Thyroid gland (tissue), 4 donors: ENCODE data around the gene TMEM272.

ENCODE experiments used
- CTCF ChIP-seq, 6 experiments: fragments of 200-600 bp in 3 of 6; fragments of 450-650 bp in 3 of 6; sonication (generic) in 3 of 6; IDR thresholded peaks; one replicate each; pipeline ENCODE4 v1.5.1; 2016 to 2019; ENCODE audit warnings: antibody characterized with exemption in 6 of 6, mild to moderate bottlenecking in 2 of 6, inconsistent platforms in 1 of 6, moderate library complexity in 1 of 6
- POLR2A ChIP-seq, 2 donors: fragments of 450-650 bp; IDR thresholded peaks; one replicate each; pipeline ENCODE4 v1.6.1; 2017; ENCODE audit warnings: antibody characterized with exemption in 2 of 2, mild to moderate bottlenecking in 2 of 2, moderate library complexity in 1 of 2

- TF ChIP-seq CTCF (IDR thresholded peaks at IDR 0.05), result no peak
- no peak for TF ChIP-seq POLR2A (IDR thresholded peaks at IDR 0.05)
Measured at GRCh38 chr13:51882570-51883225, 37.7 kb upstream of the TMEM272 start.
